ENCODE data around the gene FANCM. TPM values are rescaled to one million over a fixed set of nuclear protein-coding genes. Genes with fewer than 3 reads are reported as not detected.

FANCM gene
- total RNA-seq, 4 donors from 2014 or later = 5.1 to 12.9 (median 7.7) TPM

DNA sequence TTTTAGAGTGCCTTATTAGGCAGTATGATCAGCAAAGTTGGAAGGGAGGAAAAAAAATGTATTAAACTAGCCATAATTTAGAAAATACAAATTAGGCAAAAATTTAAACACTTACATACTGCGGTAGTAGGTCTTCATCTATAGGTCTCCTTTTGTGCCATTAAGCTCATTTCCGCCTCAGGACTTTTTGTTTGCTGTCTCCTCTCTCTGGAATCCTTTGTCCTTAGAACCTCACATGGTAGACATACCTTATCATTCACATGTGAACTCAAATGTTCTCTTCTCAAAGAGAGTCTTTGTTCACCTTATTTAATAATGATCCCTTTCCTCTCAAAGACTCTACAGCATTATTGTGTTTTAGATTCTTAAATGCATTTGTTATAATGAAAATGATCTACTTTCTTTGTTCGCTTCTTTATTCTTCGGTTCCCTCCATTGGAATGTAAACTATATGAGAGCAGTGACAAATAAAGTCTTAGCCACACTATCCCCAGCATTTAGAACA is 14.7 kb downstream of the FANCM start:
- H3K4me3 ChIP-seq = no peak overlapping the region
- DNase-seq (ENCODE audit: low spot score in 2 of 2) = no peak
- no peaks in the 10 kb centered on the region for H3K4me1 ChIP-seq
- H3K27me3 ChIP-seq = no peaks in the 10 kb centered on the region
- no peaks in the 10 kb centered on the region for H3K9me3 ChIP-seq
- WGBS, 2 donors = 91 to 92% methylated on average over 4 of the region's 4 CpGs
- H3K36me3 ChIP-seq = peaks cover 0 to under 1% (median 0%) of the 10 kb centered on the region in 3 donors
- no peak overlapping the region for H3K27ac ChIP-seq
- TF ChIP-seq EP300 (IDR thresholded peaks at IDR 0.05) = no peak
- TF ChIP-seq, protein P1, sequence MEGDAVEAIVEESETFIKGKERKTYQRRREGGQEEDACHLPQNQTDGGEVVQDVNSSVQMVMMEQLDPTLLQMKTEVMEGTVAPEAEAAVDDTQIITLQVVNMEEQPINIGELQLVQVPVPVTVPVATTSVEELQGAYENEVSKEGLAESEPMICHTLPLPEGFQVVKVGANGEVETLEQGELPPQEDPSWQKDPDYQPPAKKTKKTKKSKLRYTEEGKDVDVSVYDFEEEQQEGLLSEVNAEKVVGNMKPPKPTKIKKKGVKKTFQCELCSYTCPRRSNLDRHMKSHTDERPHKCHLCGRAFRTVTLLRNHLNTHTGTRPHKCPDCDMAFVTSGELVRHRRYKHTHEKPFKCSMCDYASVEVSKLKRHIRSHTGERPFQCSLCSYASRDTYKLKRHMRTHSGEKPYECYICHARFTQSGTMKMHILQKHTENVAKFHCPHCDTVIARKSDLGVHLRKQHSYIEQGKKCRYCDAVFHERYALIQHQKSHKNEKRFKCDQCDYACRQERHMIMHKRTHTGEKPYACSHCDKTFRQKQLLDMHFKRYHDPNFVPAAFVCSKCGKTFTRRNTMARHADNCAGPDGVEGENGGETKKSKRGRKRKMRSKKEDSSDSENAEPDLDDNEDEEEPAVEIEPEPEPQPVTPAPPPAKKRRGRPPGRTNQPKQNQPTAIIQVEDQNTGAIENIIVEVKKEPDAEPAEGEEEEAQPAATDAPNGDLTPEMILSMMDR (IDR thresholded peaks at IDR 0.05) = no peak
- no peak for TF ChIP-seq POLR2A (IDR thresholded peaks at IDR 0.05)

DNA sequence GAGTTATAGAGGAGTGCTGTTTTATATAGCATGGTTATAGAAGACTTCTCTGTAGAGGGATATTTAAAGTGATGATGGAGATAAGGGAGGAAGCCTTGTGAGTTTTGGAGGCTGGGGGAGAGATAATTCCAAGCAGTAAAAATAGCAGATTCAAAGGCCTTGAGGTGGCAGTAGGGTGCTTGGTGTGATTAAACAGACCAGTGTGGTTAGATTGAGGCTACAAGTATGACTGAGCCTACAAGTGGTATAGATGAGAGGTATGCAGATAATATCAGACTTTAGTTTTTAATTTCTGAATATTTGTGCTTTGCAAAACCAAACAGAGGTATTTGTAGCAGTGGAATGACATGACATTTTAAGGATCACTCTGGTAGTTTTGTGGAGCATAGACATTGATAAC is 20.3 kb downstream of the FANCM start:
- TF ChIP-seq EP300 (IDR thresholded peaks at IDR 0.05) = no peak
- TF ChIP-seq, protein P1 (IDR thresholded peaks at IDR 0.05) = no peak
- TF ChIP-seq POLR2A (IDR thresholded peaks at IDR 0.05) = no peak
- H3K27ac ChIP-seq = no peak overlapping the region
- no peak overlapping the region for H3K4me3 ChIP-seq
- no peaks in the 10 kb centered on the region for H3K27me3 ChIP-seq
- no peaks in the 10 kb centered on the region for H3K9me3 ChIP-seq
- no peak for DNase-seq (ENCODE audit: low spot score in 2 of 2)
- no peaks in the 10 kb centered on the region for H3K4me1 ChIP-seq
- H3K36me3 ChIP-seq = peaks cover 0 to 11% (median 0%) of the 10 kb centered on the region in 3 donors

DNA sequence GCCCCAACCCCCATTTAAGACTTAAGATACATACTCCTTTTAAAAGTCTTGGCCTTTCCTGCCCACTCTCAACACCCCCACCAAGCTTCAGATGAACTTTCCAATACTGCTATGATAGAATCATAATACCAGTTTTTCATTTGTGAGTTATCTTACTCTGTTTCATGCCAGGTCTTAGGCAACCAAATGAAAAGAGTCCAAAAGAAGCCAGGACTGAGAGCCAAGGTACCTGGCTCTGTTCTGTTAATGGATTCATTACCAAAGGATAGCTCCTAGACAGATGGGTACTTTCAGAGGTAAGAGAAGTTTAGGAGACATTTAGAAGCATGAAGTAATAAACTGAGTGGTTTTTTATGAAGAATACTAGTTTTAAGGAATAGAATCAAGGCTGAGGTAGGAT is 34.2 kb downstream of the FANCM start:
- H3K36me3 ChIP-seq = peaks cover 0 to 36% (median under 1%) of the 10 kb centered on the region in 3 donors
- H3K4me1 ChIP-seq = no peaks in the 10 kb centered on the region
- H3K4me3 ChIP-seq = no peak overlapping the region
- H3K27ac ChIP-seq = no peak overlapping the region
- no peaks in the 10 kb centered on the region for H3K9me3 ChIP-seq
- no peaks in the 10 kb centered on the region for H3K27me3 ChIP-seq
- no peak for DNase-seq (ENCODE audit: low spot score in 2 of 2)
- TF ChIP-seq, protein P1 (IDR thresholded peaks at IDR 0.05) = no peak

DNA sequence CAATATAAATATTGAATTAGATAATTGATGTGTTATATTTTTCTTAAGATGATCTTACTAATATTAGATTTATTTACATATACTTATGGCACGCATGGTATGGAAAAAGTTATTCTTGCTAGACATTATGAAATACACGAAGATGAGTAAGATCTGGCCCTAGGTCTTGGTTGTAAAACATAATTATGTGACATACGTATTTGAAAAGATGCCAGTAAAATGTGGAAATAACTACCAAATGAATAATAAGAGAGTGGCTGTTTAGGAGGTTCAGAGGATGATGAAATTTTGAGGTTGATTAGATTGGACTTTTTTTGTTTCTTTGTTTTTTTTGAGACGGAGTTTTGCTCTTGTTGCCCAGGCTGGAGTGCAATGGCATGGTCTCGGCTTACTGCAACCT is 41.3 kb downstream of the FANCM start:
- Histone ChIP-seq H3K27me3 (no peaks in the 10 kb centered on the region), H3K36me3 (no peaks in the 10 kb centered on the region), H3K27ac (no peak overlapping the region), H3K4me1 (no peaks in the 10 kb centered on the region), H3K4me3 (no peak overlapping the region), H3K9me3 (no peaks in the 10 kb centered on the region)
- WGBS, 2 donors = 83 to 87% methylated on average over 5 of the region's 5 CpGs
- no peak for DNase-seq (ENCODE audit: low spot score in 2 of 2)
- TF ChIP-seq EP300 (IDR thresholded peaks at IDR 0.05) = no peak

DNA sequence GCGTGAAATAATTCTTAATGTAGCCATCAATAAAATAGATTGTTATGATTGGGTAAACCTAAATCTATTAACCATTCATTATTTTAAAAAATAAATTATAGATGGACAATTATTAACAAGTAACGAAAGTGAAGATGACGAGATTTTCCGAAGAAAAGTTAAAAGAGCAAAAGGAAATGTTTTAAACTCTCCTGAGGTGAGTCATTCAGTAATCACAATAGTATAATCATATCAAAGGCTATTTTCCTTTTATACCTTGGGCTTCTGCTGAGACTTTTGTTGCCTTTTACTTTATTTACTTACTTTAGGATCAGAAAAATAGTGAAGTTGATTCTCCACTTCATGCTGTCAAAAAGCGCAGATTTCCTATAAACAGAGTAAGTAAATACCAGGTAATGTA is 45.6 kb downstream of the FANCM start:
- H3K4me1 ChIP-seq = no peaks in the 10 kb centered on the region
- H3K36me3 ChIP-seq = no peaks in the 10 kb centered on the region
- no peak for DNase-seq (ENCODE audit: low spot score in 2 of 2)
- no peak overlapping the region for H3K27ac ChIP-seq
- WGBS, 2 donors = 94 to 96% methylated on average over 5 of the region's 5 CpGs
- H3K27me3 ChIP-seq = no peaks in the 10 kb centered on the region
- TF ChIP-seq, protein P1 (IDR thresholded peaks at IDR 0.05) = no peak
- no peak for TF ChIP-seq POLR2A (IDR thresholded peaks at IDR 0.05)
- TF ChIP-seq EP300 (IDR thresholded peaks at IDR 0.05) = no peak
- H3K9me3 ChIP-seq = no peaks in the 10 kb centered on the region
- no peak overlapping the region for H3K4me3 ChIP-seq

DNA sequence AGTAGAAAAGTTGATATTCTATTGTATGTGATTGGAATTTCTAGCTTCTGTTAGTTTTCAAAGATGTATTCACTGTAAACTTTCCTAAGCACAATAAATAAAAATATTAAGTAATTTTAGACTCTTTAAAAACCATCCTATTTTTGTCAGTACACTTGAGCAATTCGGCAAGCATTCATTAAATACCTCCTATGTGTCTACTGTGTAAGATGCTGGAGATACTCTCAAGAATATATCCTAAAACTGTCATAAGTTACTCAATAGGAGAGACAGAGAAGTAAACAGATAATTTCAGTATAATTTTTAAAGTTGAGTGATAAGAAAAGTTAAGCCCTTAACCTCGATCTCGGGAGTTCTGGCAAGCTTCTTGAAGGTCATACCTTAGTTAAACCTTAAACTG is 46.1 kb downstream of the FANCM start:
- Histone ChIP-seq H3K36me3 (no peaks in the 10 kb centered on the region), H3K4me1 (no peaks in the 10 kb centered on the region), H3K4me3 (no peak overlapping the region), H3K27me3 (no peaks in the 10 kb centered on the region), H3K27ac (no peak overlapping the region), H3K9me3 (no peaks in the 10 kb centered on the region)
- DNase-seq (ENCODE audit: low spot score in 2 of 2) = no peak
- WGBS, 2 donors = 88 to 94% methylated on average over 3 of the region's 3 CpGs
- TF ChIP-seq EP300 (IDR thresholded peaks at IDR 0.05) = no peak
- TF ChIP-seq, protein P1 (IDR thresholded peaks at IDR 0.05) = no peak
- no peak for TF ChIP-seq POLR2A (IDR thresholded peaks at IDR 0.05)

All from tibial nerve (tissue), 4 donors.